ENCODE results near the gene BMP8B.

DNA sequence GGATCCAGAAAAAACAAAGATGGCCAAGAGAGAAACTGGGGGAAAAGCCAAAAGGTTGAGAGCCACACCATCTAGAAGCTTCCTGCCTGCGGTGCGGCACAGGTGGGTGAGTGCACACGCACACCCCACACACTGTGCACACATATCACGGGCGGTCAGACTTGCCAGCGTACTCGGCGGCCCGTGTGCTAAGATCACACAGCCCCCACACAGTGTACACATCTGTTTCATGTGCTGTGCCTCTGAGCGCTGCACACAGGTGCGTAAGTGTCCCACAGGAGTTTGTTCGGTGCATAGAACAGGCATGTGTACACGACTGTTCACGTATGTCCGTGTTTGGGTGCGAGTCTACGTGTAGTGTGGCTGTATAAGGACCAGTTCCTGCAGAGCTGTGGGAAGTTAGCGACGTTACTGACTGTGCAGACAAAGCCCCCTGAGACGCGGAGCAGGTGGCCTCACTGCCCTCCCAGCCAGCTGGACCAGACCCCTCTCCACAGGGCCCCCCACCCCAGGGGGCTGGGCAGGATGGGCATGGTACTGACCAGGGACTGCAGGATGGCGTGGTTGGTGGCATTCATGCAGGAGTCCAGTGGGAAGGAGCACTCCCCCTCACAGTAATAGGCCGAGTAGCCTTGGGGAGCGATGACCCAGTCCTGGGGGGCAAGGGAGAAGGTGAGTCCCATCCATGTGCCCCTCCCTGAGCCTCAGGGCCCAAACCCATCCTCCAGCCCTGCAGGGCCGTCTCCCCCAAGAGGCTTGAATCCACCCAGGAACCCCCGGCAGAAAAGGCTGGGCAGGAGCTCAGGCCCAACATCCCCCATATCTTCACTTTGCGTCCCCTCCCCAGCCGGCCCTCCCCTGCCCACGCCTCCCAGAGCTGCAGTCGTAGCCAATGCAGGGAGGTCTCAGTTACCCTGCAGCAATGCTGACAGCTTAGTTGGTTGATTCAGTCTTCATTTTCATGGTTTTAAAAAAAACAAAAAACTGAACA lies 25.8 kb downstream of the BMP8B start:
- TF ChIP-seq POLR2A (IDR thresholded peaks at IDR 0.05; ENCODE audit: low read depth) (no peak), POLR2AphosphoS5 (IDR thresholded peaks at IDR 0.05) (no peak), EP300 (IDR thresholded peaks at IDR 0.05) (no peak)
- TF ChIP-seq, protein P1, sequence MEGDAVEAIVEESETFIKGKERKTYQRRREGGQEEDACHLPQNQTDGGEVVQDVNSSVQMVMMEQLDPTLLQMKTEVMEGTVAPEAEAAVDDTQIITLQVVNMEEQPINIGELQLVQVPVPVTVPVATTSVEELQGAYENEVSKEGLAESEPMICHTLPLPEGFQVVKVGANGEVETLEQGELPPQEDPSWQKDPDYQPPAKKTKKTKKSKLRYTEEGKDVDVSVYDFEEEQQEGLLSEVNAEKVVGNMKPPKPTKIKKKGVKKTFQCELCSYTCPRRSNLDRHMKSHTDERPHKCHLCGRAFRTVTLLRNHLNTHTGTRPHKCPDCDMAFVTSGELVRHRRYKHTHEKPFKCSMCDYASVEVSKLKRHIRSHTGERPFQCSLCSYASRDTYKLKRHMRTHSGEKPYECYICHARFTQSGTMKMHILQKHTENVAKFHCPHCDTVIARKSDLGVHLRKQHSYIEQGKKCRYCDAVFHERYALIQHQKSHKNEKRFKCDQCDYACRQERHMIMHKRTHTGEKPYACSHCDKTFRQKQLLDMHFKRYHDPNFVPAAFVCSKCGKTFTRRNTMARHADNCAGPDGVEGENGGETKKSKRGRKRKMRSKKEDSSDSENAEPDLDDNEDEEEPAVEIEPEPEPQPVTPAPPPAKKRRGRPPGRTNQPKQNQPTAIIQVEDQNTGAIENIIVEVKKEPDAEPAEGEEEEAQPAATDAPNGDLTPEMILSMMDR (IDR thresholded peaks at IDR 0.05), result no peak
